Tibial nerve (tissue), 4 donors: ENCODE data around the gene GPC5. TPM values are rescaled to one million over a fixed set of nuclear protein-coding genes. Genes with fewer than 3 reads are reported as not detected.

Experiments used
- DNase-seq, 2 donors: peaks; one replicate each; pipeline ENCODE4 v3.0.0-alpha.2; 2019; ENCODE audit warnings: low spot score in 2 of 2
- H3K27ac ChIP-seq, 4 donors: fragments of 200-600 bp; sonication (generic) in 3 of 4; one replicate each; pipeline ENCODE4 v1.5.1; 2017 to 2019; ENCODE audit warnings: mild to moderate bottlenecking in 1 of 4
- H3K27me3 ChIP-seq, 2 donors: fragments of 200-600 bp; sonication (generic) in 1 of 2; one replicate each; pipeline versions ENCODE4 v1.5.1 to v1.6.0; 2017 to 2019
- H3K36me3 ChIP-seq, 3 donors: fragments of 200-600 bp; sonication (generic); one replicate each; pipeline ENCODE4 v1.5.1; 2018 to 2019
- H3K4me1 ChIP-seq, 4 donors: fragments of 200-600 bp; sonication (generic) in 3 of 4; one replicate each; pipeline ENCODE4 v1.5.1; 2017 to 2019
- H3K4me3 ChIP-seq, 4 donors: fragments of 200-600 bp; sonication (generic) in 3 of 4; one replicate each; pipeline ENCODE4 v1.5.1; 2017 to 2019; ENCODE audit warnings: mild to moderate bottlenecking in 1 of 4, moderate library complexity in 1 of 4
- H3K9me3 ChIP-seq, 4 donors: fragments of 200-600 bp; sonication (generic) in 3 of 4; one replicate each; pipeline ENCODE4 v1.5.1; 2017 to 2019
- CTCF ChIP-seq, 5 experiments: fragments of 200-600 bp in 3 of 5; fragments of 450-650 bp in 2 of 5; sonication (generic) in 3 of 5; IDR thresholded peaks; one replicate each; pipeline ENCODE4 v1.5.1; 2016 to 2019; ENCODE audit warnings: antibody characterized with exemption in 5 of 5, mild to moderate bottlenecking in 3 of 5, moderate library complexity in 2 of 5
- EP300 ChIP-seq, 2 donors: sonication (generic); formaldehyde crosslinking; IDR thresholded peaks; one replicate each; pipeline ENCODE4 v1.6.1; 2017; ENCODE audit warnings: antibody characterized with exemption in 2 of 2, mild to moderate bottlenecking in 1 of 2
- POLR2A ChIP-seq, 2 donors: fragments of 450-650 bp; IDR thresholded peaks; one replicate each; pipeline ENCODE4 v1.6.1; 2017; ENCODE audit warnings: antibody characterized with exemption in 2 of 2, mild to moderate bottlenecking in 2 of 2, moderate library complexity in 2 of 2
- WGBS, 2 donors: methylation state at CpG; one replicate each; pipeline ENCODE4 v1.1.5; 2018; 5-methylcytosine and 5-hydroxymethylcytosine counted together
- total RNA-seq, 4 donors: library from RNA; depleted of rRNA; stranded (reverse); fragments of >200 nt; gene quantifications; one replicate each; pipeline ENCODE4 v1.1.0, GENCODE V29; 2016

Gene GPC5
- total RNA-seq, 4 donors from 2014 or later, result 3.7 to 5.7 (median 4.2) TPM; not detected in 1

- Histone ChIP-seq H3K27ac (no peak overlapping the region), H3K9me3 (no peaks in the 10 kb centered on the region), H3K4me1 (no peaks in the 10 kb centered on the region), H3K27me3 (no peaks in the 10 kb centered on the region), H3K36me3 (no peaks in the 10 kb centered on the region), H3K4me3 (no peak overlapping the region)
- no peak for DNase-seq
- 59 to 66% methylated on average over 5 of the region's 5 CpGs for WGBS, 2 donors
- TF ChIP-seq POLR2A (IDR thresholded peaks at IDR 0.05) (no peak), CTCF (IDR thresholded peaks at IDR 0.05) (no peak), EP300 (IDR thresholded peaks at IDR 0.05) (no peak)
These were observed 1242.5 kb downstream of the GPC5 start for GRCh38 chr13:92640936-92641335.

GRCh38 chr13:92649140-92649813 is 1250.9 kb downstream of the GPC5 start:
- no peak for DNase-seq
- H3K4me3 ChIP-seq, result no peak overlapping the region
- H3K27me3 ChIP-seq, result no peaks in the 10 kb centered on the region

GRCh38 chr13:92656103-92656502 is 1257.7 kb downstream of the GPC5 start:
- H3K9me3 ChIP-seq, result no peaks in the 10 kb centered on the region
- DNase-seq, result no peak
- no peaks in the 10 kb centered on the region for H3K4me1 ChIP-seq
- TF ChIP-seq CTCF (IDR thresholded peaks at IDR 0.05) (no peak), POLR2A (IDR thresholded peaks at IDR 0.05) (no peak), EP300 (IDR thresholded peaks at IDR 0.05) (no peak)
- no peaks in the 10 kb centered on the region for H3K27me3 ChIP-seq
- WGBS, 2 donors, result 90 to 100% methylated on average over 1 of the region's 1 CpG
- H3K4me3 ChIP-seq, result no peak overlapping the region
- H3K27ac ChIP-seq, result no peak overlapping the region
- H3K36me3 ChIP-seq, result no peaks in the 10 kb centered on the region

More at GRCh38 chr13:92649140-92649813, 1250.9 kb downstream of the GPC5 start:
- Histone ChIP-seq H3K27ac (no peak overlapping the region), H3K9me3 (no peaks in the 10 kb centered on the region), H3K36me3 (no peaks in the 10 kb centered on the region), H3K4me1 (no peaks in the 10 kb centered on the region)
- TF ChIP-seq EP300 (IDR thresholded peaks at IDR 0.05) (no peak), POLR2A (IDR thresholded peaks at IDR 0.05) (no peak)

- no peak for TF ChIP-seq CTCF (IDR thresholded peaks at IDR 0.05)
- TF ChIP-seq EP300 (IDR thresholded peaks at IDR 0.05), result no peak
- no peak for TF ChIP-seq POLR2A (IDR thresholded peaks at IDR 0.05)
- Histone ChIP-seq H3K4me3 (no peak overlapping the region), H3K27me3 (no peaks in the 10 kb centered on the region), H3K4me1 (no peaks in the 10 kb centered on the region), H3K27ac (no peak overlapping the region), H3K36me3 (no peaks in the 10 kb centered on the region), H3K9me3 (no peaks in the 10 kb centered on the region)
- DNase-seq, result no peak
- WGBS, 2 donors, result 90% methylated on average over 7 of the region's 7 CpGs
These were observed 1258.2 kb downstream of the GPC5 start for GRCh38 chr13:92656648-92657047.

GRCh38 chr13:92657565-92657964 is 1259.1 kb downstream of the GPC5 start:
- TF ChIP-seq CTCF (IDR thresholded peaks at IDR 0.05) (no peak), POLR2A (IDR thresholded peaks at IDR 0.05) (no peak), EP300 (IDR thresholded peaks at IDR 0.05) (no peak)
- no peak for DNase-seq
- Histone ChIP-seq H3K27ac (no peak overlapping the region), H3K36me3 (no peaks in the 10 kb centered on the region), H3K4me1 (no peaks in the 10 kb centered on the region), H3K9me3 (no peaks in the 10 kb centered on the region), H3K27me3 (no peaks in the 10 kb centered on the region), H3K4me3 (no peak overlapping the region)
